NCI-H2107 (cell line): Measurements from ENCODE around the gene POU2AF1.
"Not testable (repeated sequence)": the region's sequence is repeated elsewhere in the genome, so short reads cannot be mapped to it uniquely, and the experiment has no call there.

Experiments used
- DNase-seq: peaks from one replicate; lab custom pipeline; 2025; lab: John Stamatoyannopoulos, UW

Gene POU2AF1

DNA sequence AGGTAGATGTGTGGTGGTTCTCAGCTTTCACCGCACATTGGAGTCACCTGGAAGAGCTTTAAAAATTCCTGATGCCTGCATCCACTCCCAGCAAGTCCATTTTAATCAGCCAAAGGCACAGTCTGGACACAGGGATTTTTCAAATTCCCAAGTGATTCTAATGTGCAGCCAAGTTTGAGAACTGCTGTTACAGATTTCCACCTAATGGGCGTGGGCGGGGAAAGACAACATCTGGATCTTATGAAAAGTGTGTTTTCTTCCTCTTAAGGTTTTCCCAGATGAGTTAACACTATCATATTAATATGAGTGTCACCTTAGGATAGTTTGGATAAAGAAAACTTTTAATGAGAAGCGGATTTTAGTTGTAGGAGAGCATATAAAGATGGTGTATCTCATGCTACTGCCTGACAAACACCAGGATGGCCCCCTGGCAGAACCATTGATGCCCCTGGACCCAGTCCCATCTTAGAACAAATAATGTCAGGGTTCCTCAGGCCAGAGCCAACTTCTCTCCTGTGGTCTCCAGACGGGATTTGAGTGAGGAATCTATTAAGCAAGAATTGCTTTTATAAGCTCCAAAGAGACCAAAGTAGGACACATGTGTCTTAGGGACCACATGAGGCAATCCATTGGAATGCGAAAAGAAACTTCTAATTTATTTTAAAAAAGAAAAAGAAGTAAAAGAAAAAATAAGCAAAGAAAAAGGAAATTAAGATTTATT lies 31.9 kb downstream of the POU2AF1 start:
- DNase-seq, result no peak

- no peak for DNase-seq
Observed at GRCh38 chr11:111344032-111344431, 35.0 kb downstream of the POU2AF1 start.

DNA sequence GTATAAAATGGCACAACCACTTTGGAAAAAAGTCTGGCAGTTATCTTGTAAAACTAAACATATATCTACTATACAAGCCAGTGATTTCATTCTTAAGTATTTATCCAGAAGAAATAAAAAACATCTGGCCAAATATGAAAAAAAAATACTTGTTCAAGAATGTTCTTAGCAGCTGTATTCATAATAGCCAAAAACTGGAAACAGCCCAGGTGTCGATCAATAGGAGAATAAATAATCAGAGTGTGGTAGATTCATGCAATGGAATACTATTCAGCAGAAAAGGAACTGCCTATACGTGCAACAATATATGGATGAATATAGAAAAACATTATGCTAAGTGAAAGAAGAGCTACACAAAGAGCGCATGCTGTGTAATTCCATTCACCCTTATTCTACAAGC lies 36.7 kb downstream of the POU2AF1 start:
- DNase-seq, result no peak

DNA sequence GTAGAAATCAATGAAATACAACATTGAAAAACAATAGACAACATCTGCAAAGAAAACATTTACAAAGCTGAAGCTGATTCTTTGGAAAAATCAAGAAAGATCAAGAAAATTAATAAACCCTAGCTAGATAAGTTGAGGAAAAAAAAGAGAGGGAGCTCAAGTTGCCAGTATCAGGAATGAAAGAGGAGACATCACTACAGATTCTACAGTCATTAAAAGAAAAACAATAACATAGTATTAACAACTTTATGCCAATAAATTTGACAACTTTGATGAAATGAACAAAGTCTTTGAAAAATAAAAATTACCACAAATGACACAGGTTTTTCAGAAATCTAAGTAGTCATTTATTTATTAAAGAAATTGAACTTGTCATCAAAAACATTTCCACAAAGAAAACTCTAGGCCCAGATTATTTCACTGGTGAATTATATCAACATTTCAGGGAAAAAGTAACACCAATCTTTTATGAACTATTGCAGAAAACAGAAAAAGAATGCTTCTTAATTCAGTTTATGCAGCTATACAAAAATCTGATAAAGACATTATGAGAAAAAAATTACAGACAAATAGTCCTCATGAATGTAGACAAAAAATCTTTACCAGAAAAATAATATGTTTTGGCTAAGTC lies 39.2 kb downstream of the POU2AF1 start:
- no peak for DNase-seq

DNA sequence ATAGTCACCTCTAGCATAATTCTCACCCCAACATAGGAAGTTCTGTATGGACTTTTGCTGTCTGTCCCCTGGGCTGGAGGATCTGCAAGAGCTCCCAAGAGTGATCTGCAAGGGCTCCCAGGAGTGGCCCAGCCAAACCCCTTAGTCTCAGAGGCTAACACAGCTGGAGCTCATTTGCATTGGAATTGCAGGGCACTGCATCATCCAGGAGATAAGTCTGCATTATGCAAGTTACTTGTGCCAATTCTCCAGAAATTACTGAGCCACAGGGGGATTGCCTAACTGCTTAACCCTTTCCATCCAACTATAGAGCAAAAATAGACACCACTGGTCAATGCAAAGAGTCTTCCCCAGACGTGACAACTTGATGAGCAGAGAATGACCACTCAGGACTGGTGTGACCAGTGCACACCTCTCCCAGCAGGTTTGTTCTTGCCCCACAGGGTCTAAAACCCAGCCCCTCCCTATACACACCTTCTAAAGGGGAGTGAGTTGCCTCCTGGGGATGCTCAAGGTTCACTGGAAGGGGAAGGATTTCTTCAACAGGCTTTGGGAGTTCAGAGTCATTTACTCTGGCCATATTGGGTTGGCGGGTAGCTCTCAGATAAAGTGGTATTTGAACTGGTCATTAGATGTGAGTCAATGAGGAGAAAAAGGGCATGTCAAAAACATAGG lies 42.4 kb downstream of the POU2AF1 start:
- DNase-seq, result no peak

GRCh38 chr11:111336062-111336461 lies 43.0 kb downstream of the POU2AF1 start:
- no peak for DNase-seq

DNA sequence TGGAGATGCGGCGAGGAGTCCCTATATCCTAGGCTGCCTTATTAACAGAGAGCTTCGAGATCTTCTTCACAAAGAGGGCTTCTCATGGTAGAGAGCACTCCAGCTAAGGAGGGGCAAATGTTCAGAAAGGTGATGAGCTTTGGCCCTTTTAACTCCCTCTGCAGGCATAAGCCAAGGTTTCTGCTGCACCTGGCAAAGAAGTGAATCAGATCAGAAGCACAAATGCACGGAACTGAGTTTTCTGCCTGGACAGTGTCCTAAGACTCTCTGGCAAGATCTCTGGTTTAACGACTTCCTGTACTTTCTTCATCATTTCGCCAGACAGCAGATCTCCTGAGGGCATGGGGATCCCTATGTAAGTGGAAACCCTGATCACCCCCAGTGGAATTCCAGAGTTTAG lies 43.5 kb downstream of the POU2AF1 start:
- no peak for DNase-seq

GRCh38 chr11:111334532-111335502 lies 44.3 kb downstream of the POU2AF1 start:
- DNase-seq, result no peak

GRCh38 chr11:111331711-111332479 lies 47.2 kb downstream of the POU2AF1 start:
- no peak for DNase-seq

GRCh38 chr11:111330234-111330893 lies 48.7 kb downstream of the POU2AF1 start:
- DNase-seq, result no peak

GRCh38 chr11:111329306-111330204 lies 49.5 kb downstream of the POU2AF1 start:
- DNase-seq, result no peak

DNA sequence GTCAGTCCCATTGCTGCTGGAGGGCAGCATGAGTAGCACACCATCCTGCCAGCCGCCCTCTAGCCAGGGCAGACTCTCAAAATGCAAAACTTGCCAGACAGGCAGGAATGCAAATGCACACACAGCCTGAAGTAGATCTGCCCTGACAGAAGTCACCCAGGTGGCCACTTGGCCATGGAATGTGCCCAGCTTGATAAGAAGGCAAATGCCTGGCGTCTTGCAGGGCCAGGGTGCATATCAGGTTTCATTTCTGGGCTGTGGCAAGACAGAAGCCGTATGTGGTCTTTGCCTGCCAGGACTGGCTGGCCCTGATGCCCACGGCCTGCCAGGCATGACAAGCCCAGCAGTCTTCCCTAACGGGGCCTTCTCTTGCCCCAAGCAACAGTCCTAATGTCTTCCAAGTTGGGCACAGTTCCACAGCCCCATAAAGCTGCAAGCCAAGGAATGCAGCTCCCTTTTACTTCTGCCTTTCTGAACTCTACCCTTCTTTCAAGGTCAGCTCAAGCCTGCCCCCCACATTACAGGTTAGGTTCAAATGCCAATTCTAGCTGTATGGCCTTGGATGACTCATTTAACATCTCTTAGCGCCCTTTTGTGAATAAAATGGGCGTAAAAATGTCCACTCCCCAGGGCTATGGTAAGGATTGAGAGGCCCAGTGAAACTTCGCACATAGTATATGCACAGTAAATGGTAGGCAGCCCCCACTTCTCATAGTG lies 51.0 kb downstream of the POU2AF1 start:
- no peak for DNase-seq

GRCh38 chr11:111326824-111327223 lies 52.3 kb downstream of the POU2AF1 start:
- DNase-seq, result no peak

DNA sequence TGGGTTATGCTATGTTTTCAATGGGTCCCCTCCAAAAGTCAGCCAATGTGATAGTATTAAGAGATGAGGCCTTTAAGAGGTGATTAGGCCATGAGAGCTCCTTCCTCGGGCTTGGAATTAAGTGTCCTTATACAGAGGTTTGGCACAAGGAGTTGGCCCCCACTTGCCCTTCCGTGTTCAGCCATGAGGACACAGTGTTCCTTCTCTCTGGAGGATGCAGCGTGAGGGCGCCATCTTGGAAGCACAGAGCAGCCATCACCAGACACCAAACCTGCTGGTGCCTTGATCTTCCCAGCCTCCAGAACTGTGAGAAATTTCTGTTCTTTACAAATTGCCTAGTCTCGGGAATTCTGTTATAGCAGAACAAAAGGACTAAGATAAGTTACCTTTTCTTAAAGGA lies 53.8 kb downstream of the POU2AF1 start:
- DNase-seq, result no peak

- no peak for DNase-seq
Observed at GRCh38 chr11:111324277-111324720, 54.8 kb downstream of the POU2AF1 start.

GRCh38 chr11:111322534-111322933 lies 56.5 kb downstream of the POU2AF1 start:
- DNase-seq, result no peak

GRCh38 chr11:111320728-111321568 lies 58.1 kb downstream of the POU2AF1 start:
- DNase-seq, result no peak

DNA sequence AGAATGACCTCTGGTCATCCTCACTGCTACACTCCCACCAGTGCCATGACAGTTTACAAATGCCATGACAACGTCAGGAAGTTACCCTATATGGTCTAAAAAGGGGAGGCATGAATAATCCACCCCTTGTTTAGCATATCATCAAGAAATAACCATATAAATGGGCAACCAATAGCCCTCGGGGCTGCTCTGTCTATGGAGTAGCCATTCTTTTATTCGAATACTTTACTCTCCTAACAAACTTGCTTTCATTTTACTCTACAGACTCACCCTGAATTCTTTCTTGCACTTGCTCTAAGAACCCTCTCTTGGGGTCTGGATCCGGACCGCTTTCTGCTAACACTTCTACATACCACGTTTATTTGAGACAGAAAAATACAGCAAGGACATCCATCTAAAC lies 58.9 kb downstream of the POU2AF1 start:
- not testable (repeated sequence) for DNase-seq
